Endodermal cell (in vitro differentiated cells): ENCODE data around the gene HOTAIR. TPM values are rescaled to one million over a fixed set of nuclear protein-coding genes. Genes with fewer than 3 reads are reported as not detected.

Experiments
- DNase-seq: peaks from one replicate; pipeline ENCODE4 v3.0.0-alpha.2; 2017
- H3K27ac ChIP-seq: 2 replicates; pipeline ENCODE4 v1.5.1; 2013; ENCODE audit warnings: mild to moderate bottlenecking, low read depth, low read length, moderate library complexity
- H3K27me3 ChIP-seq: 2 replicates; pipeline ENCODE4 v1.6.1; 2013; ENCODE audit warnings: mild to moderate bottlenecking, low read length, moderate library complexity; ENCODE audit not compliant: insufficient read depth, control insufficient read depth, poor library complexity, severe bottlenecking
- H3K36me3 ChIP-seq: 2 replicates; pipeline ENCODE4 v1.7.0; 2013; ENCODE audit warnings: mild to moderate bottlenecking, low read length, moderate library complexity; ENCODE audit not compliant: control insufficient read depth, insufficient read depth
- H3K4me1 ChIP-seq: one replicate; pipeline ENCODE4 v1.7.0; 2013; ENCODE audit warnings: low read length; ENCODE audit not compliant: control insufficient read depth, insufficient read depth
- H3K4me3 ChIP-seq: 2 replicates; pipeline ENCODE4 v1.5.1; 2013; ENCODE audit warnings: mild to moderate bottlenecking, low read length, moderate library complexity
- H3K9ac ChIP-seq: 2 replicates; pipeline ENCODE4 v1.6.1; 2013; ENCODE audit warnings: mild to moderate bottlenecking, low read length, moderate library complexity; ENCODE audit not compliant: poor library complexity, severe bottlenecking; ENCODE audit errors: extremely low read depth
- H3K9me3 ChIP-seq: 2 replicates; pipeline ENCODE4 v1.6.1; 2013; ENCODE audit warnings: mild to moderate bottlenecking, low read length, moderate library complexity; ENCODE audit not compliant: control insufficient read depth
- H3K27ac Mint-ChIP-seq: 2 replicates; pipeline ENCODE4 v1.8.0; 2020; ENCODE audit warnings: mixed read lengths
- H3K27me3 Mint-ChIP-seq: 2 replicates; pipeline ENCODE4 v1.8.0; 2021; ENCODE audit warnings: mild to moderate bottlenecking, mixed read lengths; ENCODE audit not compliant: insufficient read depth
- H3K36me3 Mint-ChIP-seq: 2 replicates; pipeline ENCODE4 v1.8.0; 2020; ENCODE audit warnings: low read depth, mixed read lengths
- H3K4me1 Mint-ChIP-seq: 2 replicates; pipeline ENCODE4 v1.8.0; 2020; ENCODE audit warnings: mixed read lengths
- H3K4me3 Mint-ChIP-seq: 2 replicates; pipeline ENCODE4 v1.8.0; 2020; ENCODE audit warnings: mild to moderate bottlenecking, moderate library complexity, mixed read lengths
- H3K9me3 Mint-ChIP-seq: 2 replicates; pipeline ENCODE4 v1.8.0; 2020; ENCODE audit warnings: mild to moderate bottlenecking, mixed read lengths
- WGBS, 2 experiments: methylation state at CpG; one replicate each; pipeline versions ENCODE4 v1.1.5 to v1.1.7; 2013; ENCODE audit warnings: missing lambda C conversion rate in 2 of 2, mixed read lengths in 1 of 2; ENCODE audit not compliant: insufficient coverage in 1 of 2, insufficient read length in 1 of 2; 5-methylcytosine and 5-hydroxymethylcytosine counted together
- total RNA-seq, 2 donors: library from RNA; stranded (reverse); fragmentation: NEBNext Ultra II Directional in 1 of 2; extraction: Animal tissue kit (Norgen Biotek cat#: 25700) in 1 of 2; gene quantifications; 2 replicates in 1 of 2; 3 replicates in 1 of 2; pipeline ENCODE4 v1.2.1, GENCODE V29; 2021
- TF ChIP-seq, protein P1 (sequence below): fragments of 200-600 bp; sonication (generic); conservative IDR thresholded peaks from 2 replicates; pipeline ENCODE4 v1.5.0; 2021; ENCODE audit warnings: antibody characterized with exemption, mild to moderate bottlenecking

HOTAIR gene
- total RNA-seq, 2 donors from 2014 or later = not detected

DNA sequence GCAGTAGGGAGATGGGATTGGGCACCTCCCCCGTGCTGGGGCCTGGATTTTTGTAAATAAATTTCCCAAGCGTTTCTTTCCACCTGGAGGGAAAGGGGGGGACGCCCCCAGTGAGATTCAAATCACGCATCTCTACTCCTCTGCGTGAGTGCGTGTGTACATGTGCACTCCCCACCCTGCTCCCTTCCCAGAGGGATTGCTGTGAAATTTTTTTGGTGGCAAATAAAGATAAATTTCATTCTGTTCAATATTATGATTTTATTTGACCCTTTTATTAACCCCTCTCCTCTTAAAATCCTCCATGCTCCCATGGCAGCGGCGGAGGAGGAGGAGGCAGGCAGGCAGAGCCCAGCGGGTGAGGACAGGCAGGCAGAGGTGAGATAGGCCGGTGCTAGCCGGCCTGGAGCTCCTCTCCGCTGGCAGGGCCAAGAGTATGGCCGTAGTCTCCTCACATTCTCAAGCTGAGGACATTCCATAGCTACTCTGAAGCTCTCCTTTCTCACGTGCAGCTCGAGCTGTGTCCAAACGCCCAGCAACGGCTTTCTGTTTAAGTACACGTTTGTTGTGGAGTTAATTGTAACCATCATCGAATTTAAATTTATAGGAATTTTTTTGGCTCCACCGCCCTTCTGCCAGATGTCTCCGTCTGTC lies 1.5 kb upstream of the HOTAIR start:
- Mint-ChIP-seq H3K4me3 (no peak overlapping the region), H3K27ac (no peak overlapping the region), H3K36me3 (no peaks in the 10 kb centered on the region), H3K4me1 (peaks cover 15% of the 10 kb centered on the region), H3K27me3 (peaks cover 100% of the 10 kb centered on the region), H3K9me3 (peaks cover 16% of the 10 kb centered on the region)
- Histone ChIP-seq H3K27ac (no peak overlapping the region), H3K4me3 (no peak overlapping the region), H3K4me1 (no peaks in the 10 kb centered on the region), H3K9ac (no peak overlapping the region), H3K9me3 (peaks cover 7% of the 10 kb centered on the region), H3K27me3 (peaks cover 100% of the 10 kb centered on the region), H3K36me3 (no peaks in the 10 kb centered on the region)
- TF ChIP-seq, protein P1, sequence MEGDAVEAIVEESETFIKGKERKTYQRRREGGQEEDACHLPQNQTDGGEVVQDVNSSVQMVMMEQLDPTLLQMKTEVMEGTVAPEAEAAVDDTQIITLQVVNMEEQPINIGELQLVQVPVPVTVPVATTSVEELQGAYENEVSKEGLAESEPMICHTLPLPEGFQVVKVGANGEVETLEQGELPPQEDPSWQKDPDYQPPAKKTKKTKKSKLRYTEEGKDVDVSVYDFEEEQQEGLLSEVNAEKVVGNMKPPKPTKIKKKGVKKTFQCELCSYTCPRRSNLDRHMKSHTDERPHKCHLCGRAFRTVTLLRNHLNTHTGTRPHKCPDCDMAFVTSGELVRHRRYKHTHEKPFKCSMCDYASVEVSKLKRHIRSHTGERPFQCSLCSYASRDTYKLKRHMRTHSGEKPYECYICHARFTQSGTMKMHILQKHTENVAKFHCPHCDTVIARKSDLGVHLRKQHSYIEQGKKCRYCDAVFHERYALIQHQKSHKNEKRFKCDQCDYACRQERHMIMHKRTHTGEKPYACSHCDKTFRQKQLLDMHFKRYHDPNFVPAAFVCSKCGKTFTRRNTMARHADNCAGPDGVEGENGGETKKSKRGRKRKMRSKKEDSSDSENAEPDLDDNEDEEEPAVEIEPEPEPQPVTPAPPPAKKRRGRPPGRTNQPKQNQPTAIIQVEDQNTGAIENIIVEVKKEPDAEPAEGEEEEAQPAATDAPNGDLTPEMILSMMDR = no peak
- WGBS, 2 experiments = 10 to 21% methylated on average over 2 to 21 of the region's 21 CpGs
- peak; percentile 85 for DNase-seq

DNA sequence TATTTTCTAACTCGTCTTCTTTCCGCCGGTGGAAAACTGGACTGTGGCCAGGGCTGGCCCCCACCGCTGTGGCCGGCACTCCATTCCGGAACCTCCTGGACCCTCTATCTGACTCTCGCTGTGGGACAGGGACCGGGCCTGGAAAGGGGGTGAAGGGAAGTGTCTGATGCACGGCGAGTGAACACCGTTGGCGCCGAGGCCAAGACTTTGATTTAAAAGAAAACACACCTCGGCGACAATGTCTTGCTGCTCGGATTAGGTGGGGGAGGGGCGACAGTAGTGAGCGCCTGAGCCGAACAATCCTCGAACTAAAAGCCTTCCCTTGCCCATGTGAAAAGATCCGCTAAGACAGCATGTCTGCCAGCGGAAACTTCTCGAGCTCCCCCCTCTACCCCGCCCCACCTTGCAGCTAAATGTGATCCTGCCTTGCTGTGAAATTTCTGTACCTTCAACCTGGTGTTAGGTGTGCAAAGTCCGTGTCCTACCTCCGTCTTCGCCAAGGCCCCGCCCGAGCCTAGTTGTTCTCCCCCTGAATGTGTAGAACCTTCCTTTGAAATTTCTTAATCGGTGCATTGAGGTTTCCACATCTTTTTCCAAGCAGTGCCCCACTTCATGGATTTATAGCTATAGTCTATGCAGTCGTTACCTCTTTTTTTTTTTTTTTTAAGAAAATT lies 862 bp upstream of the HOTAIR start:
- H3K9ac ChIP-seq = no peak overlapping the region

DNA sequence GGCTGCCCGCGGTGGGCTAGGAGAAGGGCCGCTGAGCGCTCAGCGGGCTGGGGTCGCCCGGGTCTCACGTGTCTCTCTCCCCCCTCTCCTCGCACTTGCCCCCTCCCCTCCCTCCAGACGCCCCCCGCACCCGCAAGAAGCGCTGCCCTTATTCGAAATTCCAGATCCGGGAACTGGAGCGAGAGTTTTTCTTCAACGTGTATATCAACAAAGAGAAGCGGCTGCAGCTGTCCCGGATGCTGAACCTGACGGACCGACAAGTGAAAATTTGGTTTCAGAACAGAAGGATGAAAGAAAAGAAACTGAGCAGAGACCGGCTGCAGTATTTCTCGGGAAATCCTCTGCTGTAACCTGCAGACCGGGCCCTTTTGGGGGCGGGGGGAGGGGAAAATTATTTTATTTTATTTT lies 314 bp upstream of the HOTAIR start:
- WGBS, 2 experiments = 7 to 11% methylated on average over 7 to 21 of the region's 25 CpGs
- Histone ChIP-seq H3K9me3 (peaks cover 7% of the 10 kb centered on the region), H3K9ac (no peak overlapping the region), H3K4me1 (no peaks in the 10 kb centered on the region), H3K36me3 (no peaks in the 10 kb centered on the region), H3K4me3 (no peak overlapping the region), H3K27me3 (peaks cover 100% of the 10 kb centered on the region), H3K27ac (no peak overlapping the region)
- TF ChIP-seq, protein P1 = no peak
- Mint-ChIP-seq H3K4me1 (peaks cover 15% of the 10 kb centered on the region), H3K27me3 (peaks cover 100% of the 10 kb centered on the region), H3K9me3 (peaks cover 17% of the 10 kb centered on the region), H3K36me3 (no peaks in the 10 kb centered on the region), H3K4me3 (peak overlapping the region; percentile 33), H3K27ac (no peak overlapping the region)
- DNase-seq = no peak

More for the DNA sequence above, 862 bp upstream of the HOTAIR start:
- H3K4me3 ChIP-seq = no peak overlapping the region
- no peaks in the 10 kb centered on the region for H3K4me1 ChIP-seq
- 11 to 15% methylated on average over 9 to 31 of the region's 31 CpGs for WGBS, 2 experiments
- Mint-ChIP-seq H3K27me3 (peaks cover 100% of the 10 kb centered on the region), H3K36me3 (no peaks in the 10 kb centered on the region), H3K9me3 (peaks cover 17% of the 10 kb centered on the region), H3K4me3 (peak overlapping the region; percentile 33), H3K27ac (no peak overlapping the region), H3K4me1 (peaks cover 15% of the 10 kb centered on the region)
- no peaks in the 10 kb centered on the region for H3K36me3 ChIP-seq
- TF ChIP-seq, protein P1 = no peak
- no peak overlapping the region for H3K27ac ChIP-seq
- peaks cover 7% of the 10 kb centered on the region for H3K9me3 ChIP-seq
- H3K27me3 ChIP-seq = peaks cover 100% of the 10 kb centered on the region
- DNase-seq = peak; percentile 85
